Stomach (tissue), 9 donors: ENCODE measurements around the gene C22orf15. TPM values are rescaled to one million over a fixed set of nuclear protein-coding genes. Genes with fewer than 3 reads are reported as not detected.

Experiments
- DNase-seq, 2 donors: peaks; one replicate each; pipeline versions ENCODE4 v3.0.0 to v3.0.0-alpha.2; 2013 to 2019
- H3K27ac ChIP-seq, 5 donors: fragments of 200-600 bp in 4 of 5; sonication (generic) in 4 of 5; one replicate each; pipeline ENCODE4 v1.5.1; 2013 to 2019; ENCODE audit warnings: mild to moderate bottlenecking in 1 of 5, moderate library complexity in 1 of 5
- H3K27me3 ChIP-seq, 3 donors: fragments of 200-600 bp; sonication (generic); one replicate each; pipeline ENCODE4 v1.5.1; 2017 to 2019; ENCODE audit warnings: mixed run types in 1 of 3
- H3K36me3 ChIP-seq, 4 donors: fragments of 200-600 bp; sonication (generic); 1 replicate in 3 of 4; 2 replicates in 1 of 4; pipeline ENCODE4 v1.5.1; 2016 to 2019
- H3K4me1 ChIP-seq, 4 donors: fragments of 200-600 bp; sonication (generic); one replicate each; pipeline ENCODE4 v1.5.1; 2016 to 2019
- H3K4me3 ChIP-seq, 4 donors: fragments of 200-600 bp; sonication (generic) in 3 of 4; one replicate each; pipeline ENCODE4 v1.5.1; 2016 to 2019; ENCODE audit warnings: mild to moderate bottlenecking in 1 of 4
- H3K9me3 ChIP-seq, 4 donors: fragments of 200-600 bp; sonication (generic); one replicate each; pipeline ENCODE4 v1.5.1; 2016 to 2019
- EP300 ChIP-seq: sonication (generic); formaldehyde crosslinking; IDR thresholded peaks from one replicate; pipeline ENCODE4 v1.6.1; 2017; ENCODE audit warnings: antibody characterized with exemption
- POLR2A ChIP-seq, 4 donors: fragments of 450-650 bp; IDR thresholded peaks; one replicate each; pipeline ENCODE4 v1.6.1; 2016; ENCODE audit warnings: antibody characterized with exemption in 4 of 4, control low read depth in 2 of 4, mild to moderate bottlenecking in 1 of 4, moderate library complexity in 1 of 4
- POLR2AphosphoS5 ChIP-seq, 3 donors: sonication (generic); formaldehyde crosslinking; IDR thresholded peaks; one replicate each; pipeline ENCODE4 v1.6.1; 2016; ENCODE audit warnings: antibody characterized with exemption in 3 of 3
- WGBS, 5 donors: extraction: QIAGEN DNeasy Blood & Tissue Kit in 3 of 5; methylation state at CpG; one replicate each; pipeline versions ENCODE4 v1.1.5 to v1.1.7; 2013 to 2018; 5-methylcytosine and 5-hydroxymethylcytosine counted together
- intact Hi-C: fragments of 100-400 bp; cut with DNase I; formaldehyde crosslinking; loops from one replicate; pipeline ENCODE4 v1.15.1; 2023; ENCODE audit warnings: low total_unique reads
- polyA plus RNA-seq, 3 donors: library from polyadenylated mRNA; stranded (reverse); fragments of 200-250 nt; gene quantifications; one replicate each; pipeline ENCODE4 v1.2.3, GENCODE V29; 2013
- total RNA-seq, 5 donors: library from RNA; depleted of rRNA; stranded (reverse); fragments of >200 nt; gene quantifications; one replicate each; pipeline versions ENCODE4 v1.1.0 to v1.2.3, GENCODE V29; 2014 to 2016
- TF ChIP-seq, protein P1 (sequence below), 7 experiments: fragments of 450-650 bp in 4 of 7; fragments of 200-600 bp in 3 of 7; sonication (generic) in 3 of 7; IDR thresholded peaks; one replicate each; pipeline ENCODE4 v1.5.1; 2016 to 2019; ENCODE audit warnings: antibody characterized with exemption in 7 of 7, control low read depth in 2 of 7, mild to moderate bottlenecking in 1 of 7
- donor health status: healthy with polysubstance abuse.
- donor health status: Bipolar disorder and iron deficiency.
- donor health status: healthy.

Gene C22orf15
- total and polyA plus RNA-seq, 8 donors: 0.05 TPM; not detected in 7

DNA sequence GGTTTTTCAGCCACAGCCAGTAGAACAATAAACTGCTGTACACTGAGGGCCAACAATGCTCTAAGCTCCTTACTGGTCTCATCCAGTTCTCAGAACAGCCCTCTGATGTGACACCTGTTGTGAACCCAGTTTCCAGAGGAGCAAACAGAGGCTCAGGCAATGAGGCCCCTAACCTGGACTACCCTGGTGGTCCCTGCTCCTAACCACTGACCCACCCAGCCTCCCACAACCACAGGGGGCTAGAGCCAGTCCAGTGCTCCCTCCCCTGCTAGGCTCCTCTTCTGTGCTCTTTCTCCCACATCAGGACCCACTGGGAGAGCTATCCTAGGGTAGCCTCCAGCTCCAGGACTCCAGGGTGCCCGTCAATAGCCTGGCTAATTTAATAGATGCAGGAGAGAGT lies 19.9 kb downstream of the C22orf15 start:
- 90 to 100% (median 93%) methylated on average over 1 of the region's 1 CpG for WGBS, 5 donors
- H3K4me3 ChIP-seq: no peak overlapping the region
- H3K27me3 ChIP-seq: no peaks in the 10 kb centered on the region
- TF ChIP-seq POLR2A (IDR thresholded peaks at IDR 0.05): no peak
- TF ChIP-seq, protein P1, sequence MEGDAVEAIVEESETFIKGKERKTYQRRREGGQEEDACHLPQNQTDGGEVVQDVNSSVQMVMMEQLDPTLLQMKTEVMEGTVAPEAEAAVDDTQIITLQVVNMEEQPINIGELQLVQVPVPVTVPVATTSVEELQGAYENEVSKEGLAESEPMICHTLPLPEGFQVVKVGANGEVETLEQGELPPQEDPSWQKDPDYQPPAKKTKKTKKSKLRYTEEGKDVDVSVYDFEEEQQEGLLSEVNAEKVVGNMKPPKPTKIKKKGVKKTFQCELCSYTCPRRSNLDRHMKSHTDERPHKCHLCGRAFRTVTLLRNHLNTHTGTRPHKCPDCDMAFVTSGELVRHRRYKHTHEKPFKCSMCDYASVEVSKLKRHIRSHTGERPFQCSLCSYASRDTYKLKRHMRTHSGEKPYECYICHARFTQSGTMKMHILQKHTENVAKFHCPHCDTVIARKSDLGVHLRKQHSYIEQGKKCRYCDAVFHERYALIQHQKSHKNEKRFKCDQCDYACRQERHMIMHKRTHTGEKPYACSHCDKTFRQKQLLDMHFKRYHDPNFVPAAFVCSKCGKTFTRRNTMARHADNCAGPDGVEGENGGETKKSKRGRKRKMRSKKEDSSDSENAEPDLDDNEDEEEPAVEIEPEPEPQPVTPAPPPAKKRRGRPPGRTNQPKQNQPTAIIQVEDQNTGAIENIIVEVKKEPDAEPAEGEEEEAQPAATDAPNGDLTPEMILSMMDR (IDR thresholded peaks at IDR 0.05): no peak
- no peak for TF ChIP-seq POLR2AphosphoS5 (IDR thresholded peaks at IDR 0.05)
- TF ChIP-seq EP300: no peak
- DNase-seq: peak in 1 of 2 donors; percentile 1
- H3K27ac ChIP-seq: no peak overlapping the region
- H3K9me3 ChIP-seq: no peaks in the 10 kb centered on the region
- H3K4me1 ChIP-seq: peaks cover 13 to 31% (median 26%) of the 10 kb centered on the region in 4 donors
- no peaks in the 10 kb centered on the region for H3K36me3 ChIP-seq
- intact Hi-C loops: no loop called here

DNA sequence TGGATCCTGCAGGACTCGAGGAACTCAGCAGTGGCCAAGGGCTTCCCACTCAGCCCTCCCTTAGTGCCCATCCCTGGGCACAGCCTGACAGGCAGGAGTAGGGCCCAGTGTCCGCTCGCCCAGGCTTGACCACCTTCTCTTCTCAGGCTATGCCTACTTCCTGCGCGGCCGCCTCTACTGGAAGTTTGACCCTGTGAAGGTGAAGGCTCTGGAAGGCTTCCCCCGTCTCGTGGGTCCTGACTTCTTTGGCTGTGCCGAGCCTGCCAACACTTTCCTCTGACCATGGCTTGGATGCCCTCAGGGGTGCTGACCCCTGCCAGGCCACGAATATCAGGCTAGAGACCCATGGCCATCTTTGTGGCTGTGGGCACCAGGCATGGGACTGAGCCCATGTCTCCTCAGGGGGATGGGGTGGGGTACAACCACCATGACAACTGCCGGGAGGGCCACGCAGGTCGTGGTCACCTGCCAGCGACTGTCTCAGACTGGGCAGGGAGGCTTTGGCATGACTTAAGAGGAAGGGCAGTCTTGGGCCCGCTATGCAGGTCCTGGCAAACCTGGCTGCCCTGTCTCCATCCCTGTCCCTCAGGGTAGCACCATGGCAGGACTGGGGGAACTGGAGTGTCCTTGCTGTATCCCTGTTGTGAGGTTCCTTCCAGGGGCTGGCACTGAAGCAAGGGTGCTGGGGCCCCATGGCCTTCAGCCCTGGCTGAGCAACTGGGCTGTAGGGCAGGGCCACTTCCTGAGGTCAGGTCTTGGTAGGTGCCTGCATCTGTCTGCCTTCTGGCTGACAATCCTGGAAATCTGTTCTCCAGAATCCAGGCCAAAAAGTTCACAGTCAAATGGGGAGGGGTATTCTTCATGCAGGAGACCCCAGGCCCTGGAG lies 20.7 kb downstream of the C22orf15 start:
- DNase-seq: peak in 1 of 2 donors; percentile 5
- Histone ChIP-seq H3K36me3 (no peaks in the 10 kb centered on the region), H3K9me3 (no peaks in the 10 kb centered on the region), H3K27ac (peak overlapping the region in 1 of 5 donors; percentile 49), H3K4me3 (no peak overlapping the region), H3K4me1 (peaks cover 21 to 34% (median 32%) of the 10 kb centered on the region in 4 donors), H3K27me3 (no peaks in the 10 kb centered on the region)
- intact Hi-C loops: no loop called here
- WGBS, 5 donors: 71 to 81% (median 76%) methylated on average over 13 to 15 of the region's 15 CpGs
- no peak for TF ChIP-seq POLR2AphosphoS5 (IDR thresholded peaks at IDR 0.05)
- TF ChIP-seq, protein P1 (IDR thresholded peaks at IDR 0.05): no peak
- no peak for TF ChIP-seq POLR2A (IDR thresholded peaks at IDR 0.05)
- TF ChIP-seq EP300: no peak

DNA sequence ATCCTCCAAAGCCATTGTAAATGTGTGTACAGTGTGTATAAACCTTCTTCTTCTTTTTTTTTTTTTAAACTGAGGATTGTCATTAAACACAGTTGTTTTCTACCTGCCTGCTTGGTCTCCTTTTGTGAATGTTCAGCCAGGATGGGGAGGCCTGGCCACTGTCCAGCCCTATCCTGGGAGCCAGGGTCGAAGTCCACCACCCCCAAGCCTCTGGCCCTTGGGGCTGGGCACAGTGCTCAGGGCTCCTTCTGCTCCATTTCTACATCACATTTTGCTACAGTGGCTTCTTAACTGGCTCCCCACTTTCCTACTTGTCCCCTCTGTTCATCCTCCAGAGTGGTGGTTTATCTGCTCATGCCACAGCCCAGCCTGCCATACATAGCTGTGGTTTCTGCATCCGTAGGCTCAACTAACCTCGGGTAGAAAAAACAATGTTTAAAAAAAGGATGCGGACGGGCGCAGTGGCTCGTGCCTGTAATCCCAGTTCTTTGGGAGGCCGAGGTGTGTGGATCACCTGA lies 21.5 kb downstream of the C22orf15 start:
- intact Hi-C loops: no loop called here
- Histone ChIP-seq H3K27me3 (no peaks in the 10 kb centered on the region), H3K4me3 (no peak overlapping the region), H3K9me3 (no peaks in the 10 kb centered on the region), H3K27ac (peak overlapping the region in 2 of 5 donors; percentile 37 to 49), H3K36me3 (no peaks in the 10 kb centered on the region), H3K4me1 (peaks cover 27 to 42% (median 39%) of the 10 kb centered on the region in 4 donors)
- DNase-seq: peak; percentile 18 to 46
- no peak for TF ChIP-seq EP300
- no peak for TF ChIP-seq POLR2A (IDR thresholded peaks at IDR 0.05)
- no peak for TF ChIP-seq POLR2AphosphoS5 (IDR thresholded peaks at IDR 0.05)
- TF ChIP-seq, protein P1 (IDR thresholded peaks at IDR 0.05): no peak
- 29 to 60% (median 38%) methylated on average over 8 of the region's 8 CpGs for WGBS, 5 donors

DNA sequence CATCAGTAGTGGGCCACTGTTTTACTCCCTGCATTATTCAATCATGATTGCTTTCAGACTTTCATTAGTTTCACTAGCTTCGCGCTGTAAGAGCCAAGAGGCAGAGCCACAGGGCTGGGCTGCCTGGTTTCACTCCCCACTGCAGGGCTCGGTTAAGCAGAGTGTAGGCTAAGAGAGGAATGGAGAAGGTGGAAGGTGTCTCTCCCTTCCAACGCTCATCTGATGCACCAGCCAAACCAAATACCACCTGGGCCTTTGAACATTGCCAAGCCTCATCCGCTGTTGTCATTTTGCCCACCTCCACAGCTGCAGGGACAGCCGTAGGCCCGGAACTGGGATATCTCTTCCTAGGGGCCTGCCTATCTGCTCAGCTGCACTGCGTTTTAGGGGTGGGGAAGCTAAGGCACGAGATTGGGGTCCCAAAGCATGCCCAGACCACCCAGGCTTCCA lies 23.5 kb downstream of the C22orf15 start:
- Histone ChIP-seq H3K4me1 (peaks cover 27 to 62% (median 58%) of the 10 kb centered on the region in 4 donors), H3K27ac (peak overlapping the region; percentile 98 to 100 (median 100)), H3K36me3 (peaks cover 0 to under 1% (median under 1%) of the 10 kb centered on the region in 4 donors), H3K4me3 (peak overlapping the region; percentile 61 to 96 (median 86)), H3K27me3 (no peaks in the 10 kb centered on the region), H3K9me3 (no peaks in the 10 kb centered on the region)
- intact Hi-C loops: no loop called here
- no peak for TF ChIP-seq POLR2A (IDR thresholded peaks at IDR 0.05)
- 44 to 67% (median 52%) methylated on average over 5 to 9 of the region's 9 CpGs for WGBS, 5 donors
- no peak for DNase-seq
